Measurements from ENCODE around the gene SLBP. TPM values are rescaled to one million over a fixed set of nuclear protein-coding genes. Genes with fewer than 3 reads are reported as not detected.
"Not testable (repeated sequence)": the region's sequence is repeated elsewhere in the genome, so short reads cannot be mapped to it uniquely, and the experiment has no call there.

SLBP gene
- total RNA-seq, 1 experiment from 2014 or later, result 126 TPM

- DNase-seq (ENCODE audit: low read depth), result peak; percentile 52
Observed at GRCh38 chr4:1711571-1712215, 426 bp downstream of the SLBP start.

GRCh38 chr4:1711055-1711570 is 1.0 kb downstream of the SLBP start:
- no peak for DNase-seq (ENCODE audit: low read depth)

GRCh38 chr4:1708581-1708980 is 3.5 kb downstream of the SLBP start:
- DNase-seq (ENCODE audit: low read depth), result no peak

GRCh38 chr4:1706358-1706757 is 5.8 kb downstream of the SLBP start:
- no peak for DNase-seq (ENCODE audit: low read depth)

GRCh38 chr4:1705732-1706131 is 6.4 kb downstream of the SLBP start:
- DNase-seq (ENCODE audit: low read depth), result no peak

GRCh38 chr4:1703867-1704266 is 8.3 kb downstream of the SLBP start:
- DNase-seq (ENCODE audit: low read depth), result no peak

- not testable (repeated sequence) for DNase-seq (ENCODE audit: low read depth)
Observed at GRCh38 chr4:1701671-1702070, 10.4 kb downstream of the SLBP start.

- DNase-seq (ENCODE audit: low read depth), result no peak
Observed at GRCh38 chr4:1695913-1696312, 16.2 kb downstream of the SLBP start.

- DNase-seq (ENCODE audit: low read depth), result peak; percentile 67
Observed at GRCh38 chr4:1693131-1693896, 18.8 kb downstream of the SLBP start.

- no peak for DNase-seq (ENCODE audit: low read depth)
Observed at GRCh38 chr4:1691737-1692373, 20.3 kb downstream of the SLBP start.

- DNase-seq (ENCODE audit: low read depth), result no peak
Observed at GRCh38 chr4:1690698-1691097, 21.4 kb downstream of the SLBP start.

- DNase-seq (ENCODE audit: low read depth), result no peak
Observed at GRCh38 chr4:1686440-1687036, 25.6 kb downstream of the SLBP start.

- no peak for DNase-seq (ENCODE audit: low read depth)
Observed at GRCh38 chr4:1685235-1686150, 26.6 kb downstream of the SLBP start.

- no peak for DNase-seq (ENCODE audit: low read depth)
Observed at GRCh38 chr4:1684506-1685234, 27.4 kb downstream of the SLBP start.

- DNase-seq (ENCODE audit: low read depth), result peak; percentile 94
Observed at GRCh38 chr4:1683736-1684505, 28.2 kb downstream of the SLBP start, which contains the start of gene FAM53A. Gene FAM53A (minus strand): TSS chr4:1684313. CDS start chr4:1668741, 15,572 bp downstream.

GRCh38 chr4:1683261-1683735 is 28.8 kb downstream of the SLBP start:
- peak; percentile 71 for DNase-seq (ENCODE audit: low read depth)

GRCh38 chr4:1682860-1683259 is 29.3 kb downstream of the SLBP start:
- DNase-seq (ENCODE audit: low read depth), result no peak

GRCh38 chr4:1678244-1678643 is 33.9 kb downstream of the SLBP start:
- DNase-seq (ENCODE audit: low read depth), result no peak
